Ectodermal cell (in vitro differentiated cells): ENCODE data around the gene ABCC3.

ENCODE experiments used
- H3K27ac ChIP-seq: 2 replicates; pipeline ENCODE4 v1.7.0; 2013; ENCODE audit warnings: mild to moderate bottlenecking, low read depth, low read length; ENCODE audit not compliant: insufficient read depth, poor library complexity, severe bottlenecking
- H3K27me3 ChIP-seq: 2 replicates; pipeline ENCODE4 v1.7.0; 2013; ENCODE audit warnings: mild to moderate bottlenecking, low read length; ENCODE audit not compliant: insufficient read depth, control insufficient read depth, poor library complexity, severe bottlenecking
- H3K36me3 ChIP-seq: one replicate; pipeline ENCODE4 v1.7.0; 2013; ENCODE audit warnings: low read length; ENCODE audit not compliant: control insufficient read depth, insufficient read depth
- H3K4me1 ChIP-seq: one replicate; pipeline ENCODE4 v1.7.0; 2013; ENCODE audit warnings: low read length; ENCODE audit not compliant: control insufficient read depth, insufficient read depth
- H3K4me3 ChIP-seq: 2 replicates; pipeline ENCODE4 v1.7.0; 2013; ENCODE audit warnings: low read depth, low read length, control low read depth; ENCODE audit not compliant: insufficient read depth
- H3K9me3 ChIP-seq: 2 replicates; pipeline ENCODE4 v1.7.0; 2013; ENCODE audit warnings: mild to moderate bottlenecking, low read length, moderate library complexity; ENCODE audit not compliant: control insufficient read depth
- WGBS, 2 experiments: methylation state at CpG; one replicate each; pipeline ENCODE4 v1.1.7; 2013; ENCODE audit warnings: missing lambda C conversion rate in 2 of 2; 5-methylcytosine and 5-hydroxymethylcytosine counted together

ABCC3 gene

GRCh38 chr17:50691550-50692447 lies 57.1 kb downstream of the ABCC3 start:
- Histone ChIP-seq H3K27ac (peak overlapping the region; percentile 93), H3K36me3 (peaks cover 15% of the 10 kb centered on the region), H3K4me3 (no peak overlapping the region), H3K27me3 (no peaks in the 10 kb centered on the region), H3K4me1 (peaks cover 44% of the 10 kb centered on the region), H3K9me3 (no peaks in the 10 kb centered on the region)
- WGBS, 2 experiments: 89 to 90% methylated on average over 6 of the region's 6 CpGs

- H3K9me3 ChIP-seq: no peaks in the 10 kb centered on the region
- H3K4me3 ChIP-seq: no peak overlapping the region
- H3K27me3 ChIP-seq: no peaks in the 10 kb centered on the region
- peaks cover 23% of the 10 kb centered on the region for H3K36me3 ChIP-seq
- no peak overlapping the region for H3K27ac ChIP-seq
- WGBS, 2 experiments: 93 to 96% methylated on average over 6 of the region's 6 CpGs
- H3K4me1 ChIP-seq: peaks cover 40% of the 10 kb centered on the region
These were observed 57.9 kb downstream of the ABCC3 start for GRCh38 chr17:50692448-50693035.

GRCh38 chr17:50693036-50693682 lies 58.5 kb downstream of the ABCC3 start:
- WGBS, 2 experiments: 94 to 98% methylated on average over 4 of the region's 5 CpGs
- Histone ChIP-seq H3K4me3 (no peak overlapping the region), H3K27ac (no peak overlapping the region), H3K9me3 (no peaks in the 10 kb centered on the region), H3K27me3 (no peaks in the 10 kb centered on the region), H3K36me3 (peaks cover 28% of the 10 kb centered on the region), H3K4me1 (peaks cover 40% of the 10 kb centered on the region)

GRCh38 chr17:50696365-50696879 lies 61.7 kb downstream of the ABCC3 start:
- no peaks in the 10 kb centered on the region for H3K9me3 ChIP-seq
- H3K27ac ChIP-seq: no peak overlapping the region
- H3K4me1 ChIP-seq: peaks cover 10% of the 10 kb centered on the region
- no peaks in the 10 kb centered on the region for H3K27me3 ChIP-seq
- no peak overlapping the region for H3K4me3 ChIP-seq
- H3K36me3 ChIP-seq: peaks cover 40% of the 10 kb centered on the region
- 95% methylated on average over 3 of the region's 3 CpGs for WGBS, 2 experiments

- 95 to 96% methylated on average over 3 of the region's 3 CpGs for WGBS, 2 experiments
- no peaks in the 10 kb centered on the region for H3K27me3 ChIP-seq
These were observed 62.4 kb downstream of the ABCC3 start for GRCh38 chr17:50697062-50697461.

GRCh38 chr17:50697663-50698272 lies 63.1 kb downstream of the ABCC3 start:
- no peak overlapping the region for H3K4me3 ChIP-seq
- peaks cover 39% of the 10 kb centered on the region for H3K36me3 ChIP-seq
- no peak overlapping the region for H3K27ac ChIP-seq
- WGBS, 2 experiments: 92 to 93% methylated on average over 3 of the region's 3 CpGs
- no peaks in the 10 kb centered on the region for H3K4me1 ChIP-seq
- no peaks in the 10 kb centered on the region for H3K9me3 ChIP-seq
- H3K27me3 ChIP-seq: no peaks in the 10 kb centered on the region

More at GRCh38 chr17:50697062-50697461, 62.4 kb downstream of the ABCC3 start:
- peaks cover 40% of the 10 kb centered on the region for H3K36me3 ChIP-seq
- no peak overlapping the region for H3K27ac ChIP-seq
- H3K4me1 ChIP-seq: peaks cover 4% of the 10 kb centered on the region
- no peak overlapping the region for H3K4me3 ChIP-seq
- H3K9me3 ChIP-seq: no peaks in the 10 kb centered on the region

- H3K27ac ChIP-seq: no peak overlapping the region
- 96% methylated on average over 7 of the region's 7 CpGs for WGBS, 2 experiments
- no peaks in the 10 kb centered on the region for H3K27me3 ChIP-seq
- H3K36me3 ChIP-seq: peaks cover 37% of the 10 kb centered on the region
- H3K4me3 ChIP-seq: no peak overlapping the region
- no peaks in the 10 kb centered on the region for H3K4me1 ChIP-seq
- H3K9me3 ChIP-seq: no peaks in the 10 kb centered on the region
These were observed 64.7 kb downstream of the ABCC3 start for GRCh38 chr17:50699410-50699809.

GRCh38 chr17:50703162-50703561 lies 68.5 kb downstream of the ABCC3 start:
- H3K4me1 ChIP-seq: peaks cover 4% of the 10 kb centered on the region
- H3K4me3 ChIP-seq: no peak overlapping the region
- no peaks in the 10 kb centered on the region for H3K9me3 ChIP-seq
- peaks cover 17% of the 10 kb centered on the region for H3K36me3 ChIP-seq
- no peak overlapping the region for H3K27ac ChIP-seq
- WGBS, 2 experiments: 98 to 100% methylated on average over 2 to 3 of the region's 3 CpGs
- no peaks in the 10 kb centered on the region for H3K27me3 ChIP-seq

GRCh38 chr17:50707289-50708049 lies 72.8 kb downstream of the ABCC3 start, which contains the start of gene ANKRD40:
Gene ANKRD40 (minus strand): TSS chr17:50707914. CDS start chr17:50707654, 260 bp downstream.
- Histone ChIP-seq H3K36me3 (peaks cover 6% of the 10 kb centered on the region), H3K27me3 (no peaks in the 10 kb centered on the region), H3K4me3 (peak within 1 kb of the TSS; percentile 51), H3K9me3 (no peaks in the 10 kb centered on the region), H3K4me1 (peaks cover 12% of the 10 kb centered on the region), H3K27ac (peak within 1 kb of the TSS; percentile 85)
- 0% methylated on average over 74 of the region's 74 CpGs for WGBS, 2 experiments
